HEK293T (cell line): ENCODE results near the gene SLC22A2.

Source experiments
- CTCF ChIA-PET: fragments of 350-600 bp; formaldehyde crosslinking; extraction: SDS; loops from one replicate; lab custom pipeline; 2021; ENCODE audit warnings: antibody characterized with exemption, inconsistent platforms; lab: Yijun Ruan, JAX
- POLR2A ChIA-PET: fragments of 350-600 bp; formaldehyde crosslinking; extraction: SDS; loops from one replicate; lab custom pipeline; 2020; ENCODE audit warnings: antibody characterized with exemption, inconsistent platforms; lab: Yijun Ruan, JAX
- DNase-seq: peaks from one replicate; pipeline ENCODE4 v3.0.0; 2012; ENCODE audit warnings: mixed read lengths; ENCODE audit errors: extremely low spot score
- ARNT ChIP-seq: fragments of 450-650 bp; IDR thresholded peaks from 2 replicates; pipeline ENCODE4 v1.6.1; 2017; ENCODE audit warnings: mild to moderate bottlenecking
- BHLHE40 ChIP-seq: fragments of 450-650 bp; IDR thresholded peaks from 2 replicates; pipeline ENCODE4 v1.6.1; 2016; ENCODE audit warnings: mild to moderate bottlenecking, moderate library complexity, borderline replicate concordance
- CTBP1 ChIP-seq: fragments of 450-650 bp; IDR thresholded peaks from 2 replicates; pipeline ENCODE4 v1.6.1; 2016; ENCODE audit warnings: borderline replicate concordance
- ELF4 ChIP-seq: fragments of 450-650 bp; IDR thresholded peaks from 2 replicates; pipeline ENCODE4 v1.6.1; 2017; ENCODE audit warnings: antibody characterized with exemption
- FOXA1 ChIP-seq: fragments of 450-650 bp; IDR thresholded peaks from 2 replicates; pipeline ENCODE4 v1.6.1; 2016; ENCODE audit warnings: mild to moderate bottlenecking
- FOXK2 ChIP-seq: fragments of 450-650 bp; IDR thresholded peaks from 2 replicates; pipeline ENCODE4 v1.6.1; 2016; ENCODE audit warnings: mild to moderate bottlenecking
- FOXM1 ChIP-seq: fragments of 450-650 bp; IDR thresholded peaks from 2 replicates; pipeline ENCODE4 v1.6.1; 2017; ENCODE audit warnings: mild to moderate bottlenecking, borderline replicate concordance
- HDGF ChIP-seq: fragments of 450-650 bp; IDR thresholded peaks from 2 replicates; pipeline ENCODE4 v1.6.1; 2017; ENCODE audit warnings: antibody characterized with exemption, borderline replicate concordance
- L3MBTL2 ChIP-seq: fragments of 450-650 bp; conservative IDR thresholded peaks from 2 replicates; pipeline ENCODE4 v1.6.1; 2016; ENCODE audit warnings: mild to moderate bottlenecking
- LEF1 ChIP-seq: fragments of 450-650 bp; IDR thresholded peaks from 2 replicates; pipeline ENCODE4 v1.6.1; 2017; ENCODE audit warnings: mild to moderate bottlenecking, borderline replicate concordance
- NFRKB ChIP-seq: fragments of 450-650 bp; IDR thresholded peaks from 2 replicates; pipeline ENCODE4 v1.6.1; 2016; ENCODE audit warnings: mild to moderate bottlenecking, moderate library complexity
- PKNOX1 ChIP-seq: fragments of 450-650 bp; IDR thresholded peaks from 2 replicates; pipeline ENCODE4 v1.6.1; 2016
- SP1 ChIP-seq: fragments of 450-650 bp; IDR thresholded peaks from 2 replicates; pipeline ENCODE4 v1.6.1; 2017
- SUZ12 ChIP-seq: fragments of 450-650 bp; IDR thresholded peaks from 2 replicates; pipeline ENCODE4 v1.6.1; 2016; ENCODE audit warnings: mild to moderate bottlenecking
- TARDBP ChIP-seq: fragments of 450-650 bp; IDR thresholded peaks from 2 replicates; pipeline ENCODE4 v1.6.1; 2016
- ZNF384 ChIP-seq: fragments of 450-650 bp; IDR thresholded peaks from 2 replicates; pipeline ENCODE4 v1.6.1; 2016

Gene SLC22A2

GRCh38 chr6:160282444-160282843 is 23.8 kb upstream of the SLC22A2 start:
- ChIA-PET CTCF (no interaction called here), POLR2A (no interaction called here)
- no peak for DNase-seq
- no peak for TF ChIP-seq ARNT
- no peak for TF ChIP-seq HDGF
- TF ChIP-seq ELF4, result no peak
- TF ChIP-seq FOXM1, result no peak
- TF ChIP-seq L3MBTL2, result no peak
- no peak for TF ChIP-seq TARDBP
- TF ChIP-seq BHLHE40, result no peak
- no peak for TF ChIP-seq SP1
- TF ChIP-seq ZNF384, result no peak
- no peak for TF ChIP-seq FOXK2
- TF ChIP-seq PKNOX1, result no peak
- TF ChIP-seq SUZ12, result no peak
- TF ChIP-seq LEF1, result no peak
- no peak for TF ChIP-seq CTBP1
- no peak for TF ChIP-seq FOXA1
- TF ChIP-seq NFRKB, result no peak

- TF ChIP-seq SP1, result no peak
- TF ChIP-seq HDGF, result no peak
- no peak for TF ChIP-seq ZNF384
- TF ChIP-seq SUZ12, result no peak
- no peak for TF ChIP-seq FOXM1
- no peak for TF ChIP-seq NFRKB
- TF ChIP-seq L3MBTL2, result no peak
- TF ChIP-seq ARNT, result no peak
- TF ChIP-seq FOXA1, result no peak
- no peak for TF ChIP-seq CTBP1
- no peak for TF ChIP-seq FOXK2
- no peak for TF ChIP-seq PKNOX1
- no peak for TF ChIP-seq BHLHE40
- TF ChIP-seq ELF4, result no peak
- TF ChIP-seq LEF1, result no peak
- TF ChIP-seq TARDBP, result no peak
- ChIA-PET POLR2A (no interaction called here), CTCF (no interaction called here)
- DNase-seq, result no peak
Measured at GRCh38 chr6:160279850-160280249, 21.2 kb upstream of the SLC22A2 start.

- ChIA-PET CTCF (no interaction called here), POLR2A (no interaction called here)
- no peak for DNase-seq
- TF ChIP-seq L3MBTL2 (no peak), PKNOX1 (no peak), ARNT (no peak), FOXM1 (no peak), ZNF384 (no peak), LEF1 (no peak)
Measured at GRCh38 chr6:160278786-160279310, 20.2 kb upstream of the SLC22A2 start.

- ChIA-PET POLR2A (no interaction called here), CTCF (no interaction called here)
- no peak for TF ChIP-seq FOXA1
- no peak for TF ChIP-seq ARNT
- no peak for TF ChIP-seq PKNOX1
- no peak for TF ChIP-seq TARDBP
- no peak for TF ChIP-seq FOXK2
- no peak for TF ChIP-seq NFRKB
- TF ChIP-seq BHLHE40, result no peak
- TF ChIP-seq HDGF, result no peak
- TF ChIP-seq SP1, result no peak
- no peak for TF ChIP-seq CTBP1
- no peak for TF ChIP-seq LEF1
- TF ChIP-seq FOXM1, result no peak
- TF ChIP-seq ZNF384, result no peak
- TF ChIP-seq SUZ12, result no peak
- no peak for TF ChIP-seq ELF4
- TF ChIP-seq L3MBTL2, result no peak
- DNase-seq, result no peak
Measured at GRCh38 chr6:160278311-160278710, 19.7 kb upstream of the SLC22A2 start.

- POLR2A ChIA-PET, result no interaction called here
- TF ChIP-seq TARDBP (no peak), L3MBTL2 (no peak), ARNT (no peak), CTBP1 (no peak)
- CTCF ChIA-PET, result no interaction called here
- no peak for DNase-seq
Measured at GRCh38 chr6:160277546-160277945, 18.9 kb upstream of the SLC22A2 start.

- DNase-seq, result no peak
- TF ChIP-seq SP1 (no peak), FOXK2 (no peak), ZNF384 (no peak), BHLHE40 (no peak), LEF1 (no peak), ELF4 (no peak), ARNT (no peak)
- POLR2A ChIA-PET, result no interaction called here
- CTCF ChIA-PET, result no interaction called here
Measured at GRCh38 chr6:160277144-160277543, 18.5 kb upstream of the SLC22A2 start.
